ENCODE data around the gene NDUFS6. TPM values are rescaled to one million over a fixed set of nuclear protein-coding genes. Genes with fewer than 3 reads are reported as not detected.

The NDUFS6 gene
- total RNA-seq, 1 donor from 2014 or later = 37.6 TPM

DNA sequence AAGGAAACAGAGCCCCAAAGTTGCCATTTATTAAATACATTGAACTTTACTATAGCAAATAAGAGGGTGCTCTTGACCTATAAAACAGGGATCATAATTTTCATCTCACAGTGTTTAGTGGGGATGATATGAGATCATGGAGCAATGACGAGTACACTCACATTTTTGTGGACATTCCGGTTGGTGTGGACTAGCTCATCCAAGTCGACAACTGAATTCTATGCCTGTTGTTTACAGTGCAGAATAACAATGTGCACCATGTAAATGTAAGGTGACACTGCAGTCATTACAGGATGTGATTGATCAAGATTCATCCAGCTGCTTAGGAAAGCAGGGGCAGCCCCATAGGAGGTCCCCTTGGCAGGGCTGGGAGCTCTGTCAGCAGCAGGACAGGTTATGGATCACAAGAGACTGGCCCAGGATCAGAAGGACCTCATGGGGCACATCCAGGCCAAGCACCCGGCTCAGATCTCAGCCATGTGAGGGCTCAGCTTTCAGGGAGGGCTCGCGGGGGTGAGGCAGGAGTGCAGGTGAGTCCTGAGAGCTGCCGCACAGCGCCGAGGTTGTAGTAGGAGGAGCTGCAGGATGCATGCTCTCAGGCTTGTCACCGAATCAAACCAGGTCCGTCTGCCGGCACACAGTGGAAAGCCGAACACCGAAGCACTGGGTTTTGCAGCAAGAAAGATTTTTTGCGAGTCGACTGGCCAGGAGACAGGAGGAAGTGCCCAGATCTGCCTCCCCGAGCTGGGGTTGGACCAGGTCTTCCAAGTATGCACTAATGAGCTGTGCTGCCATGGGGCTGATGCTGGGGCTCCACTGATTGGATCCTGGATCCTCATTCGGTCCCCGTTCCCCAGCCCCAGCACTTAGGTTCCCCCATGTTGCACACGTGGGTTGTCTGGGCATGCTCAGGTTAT, 29.8 kb upstream of the NDUFS6 start:
- no peaks in the 10 kb centered on the region for H3K79me2 ChIP-seq (ENCODE audit: insufficient read depth, low read length)
- H3K4me3 ChIP-seq (ENCODE audit: insufficient read depth, low read depth, low read length) = no peak overlapping the region
- Mint-ChIP-seq H3K9me3 (ENCODE audit: unreplicated experiment) (no peaks in the 10 kb centered on the region), H3K4me1 (ENCODE audit: low read depth, unreplicated experiment) (no peaks in the 10 kb centered on the region), H3K27me3 (ENCODE audit: low read depth, unreplicated experiment) (peaks cover 21% of the 10 kb centered on the region), H3K27ac (ENCODE audit: unreplicated experiment) (no peak overlapping the region), H3K36me3 (ENCODE audit: low read depth, unreplicated experiment) (no peaks in the 10 kb centered on the region), H3K4me3 (ENCODE audit: unreplicated experiment) (no peak overlapping the region)
- H3K27me3 ChIP-seq (ENCODE audit: insufficient read depth, low read length) = peaks cover 6% of the 10 kb centered on the region
- no peaks in the 10 kb centered on the region for H3K9me3 ChIP-seq (ENCODE audit: insufficient read depth, low read depth, low read length)
- no peak overlapping the region for H3K4me2 ChIP-seq (ENCODE audit: low read length)
- H3K36me3 ChIP-seq (ENCODE audit: insufficient read depth, low read length) = no peaks in the 10 kb centered on the region
- FAIRE-seq = no peak
- TF ChIP-seq CTCF (IDR thresholded peaks at IDR 0.05; ENCODE audit: insufficient read depth, low read depth, low read length) (no peak), EZH2 (IDR thresholded peaks at IDR 0.05; ENCODE audit: insufficient read depth, low read length) (no peak)
- DNase-seq (ENCODE audit: low read depth) = no peak
- no peak overlapping the region for H3K27ac ChIP-seq (ENCODE audit: low read depth, low read length)
- no peaks in the 10 kb centered on the region for H4K20me1 ChIP-seq (ENCODE audit: insufficient read depth, low read length)
- H2AFZ ChIP-seq (ENCODE audit: low read depth, low read length) = no peak overlapping the region
- no peaks in the 10 kb centered on the region for H3K4me1 ChIP-seq (ENCODE audit: insufficient read depth, low read length)
- H3K9ac ChIP-seq (ENCODE audit: low read length) = no peak overlapping the region

GRCh38 chr5:1772634-1773033, 28.6 kb upstream of the NDUFS6 start:
- Mint-ChIP-seq H3K9me3 (ENCODE audit: unreplicated experiment) (no peaks in the 10 kb centered on the region), H3K27ac (ENCODE audit: unreplicated experiment) (no peak overlapping the region), H3K4me1 (ENCODE audit: low read depth, unreplicated experiment) (no peaks in the 10 kb centered on the region), H3K36me3 (ENCODE audit: low read depth, unreplicated experiment) (no peaks in the 10 kb centered on the region), H3K27me3 (ENCODE audit: low read depth, unreplicated experiment) (peaks cover 21% of the 10 kb centered on the region), H3K4me3 (ENCODE audit: unreplicated experiment) (no peak overlapping the region)
- H2AFZ ChIP-seq (ENCODE audit: low read depth, low read length) = peak overlapping the region; percentile 30
- no peak overlapping the region for H3K9ac ChIP-seq (ENCODE audit: low read length)
- no peak overlapping the region for H3K27ac ChIP-seq (ENCODE audit: low read depth, low read length)
- no peaks in the 10 kb centered on the region for H3K9me3 ChIP-seq (ENCODE audit: insufficient read depth, low read depth, low read length)
- no peak overlapping the region for H3K4me3 ChIP-seq (ENCODE audit: insufficient read depth, low read depth, low read length)
- TF ChIP-seq EZH2 (IDR thresholded peaks at IDR 0.05; ENCODE audit: insufficient read depth, low read length) (no peak), CTCF (IDR thresholded peaks at IDR 0.05; ENCODE audit: insufficient read depth, low read depth, low read length) (peak; percentile 43)
- no peak for FAIRE-seq
- no peaks in the 10 kb centered on the region for H3K4me1 ChIP-seq (ENCODE audit: insufficient read depth, low read length)
- H3K36me3 ChIP-seq (ENCODE audit: insufficient read depth, low read length) = no peaks in the 10 kb centered on the region
- DNase-seq (ENCODE audit: low read depth) = peak; percentile 30
- H3K27me3 ChIP-seq (ENCODE audit: insufficient read depth, low read length) = peaks cover 6% of the 10 kb centered on the region
- H4K20me1 ChIP-seq (ENCODE audit: insufficient read depth, low read length) = no peaks in the 10 kb centered on the region
- no peak overlapping the region for H3K4me2 ChIP-seq (ENCODE audit: low read length)
- H3K79me2 ChIP-seq (ENCODE audit: insufficient read depth, low read length) = no peaks in the 10 kb centered on the region

DNA sequence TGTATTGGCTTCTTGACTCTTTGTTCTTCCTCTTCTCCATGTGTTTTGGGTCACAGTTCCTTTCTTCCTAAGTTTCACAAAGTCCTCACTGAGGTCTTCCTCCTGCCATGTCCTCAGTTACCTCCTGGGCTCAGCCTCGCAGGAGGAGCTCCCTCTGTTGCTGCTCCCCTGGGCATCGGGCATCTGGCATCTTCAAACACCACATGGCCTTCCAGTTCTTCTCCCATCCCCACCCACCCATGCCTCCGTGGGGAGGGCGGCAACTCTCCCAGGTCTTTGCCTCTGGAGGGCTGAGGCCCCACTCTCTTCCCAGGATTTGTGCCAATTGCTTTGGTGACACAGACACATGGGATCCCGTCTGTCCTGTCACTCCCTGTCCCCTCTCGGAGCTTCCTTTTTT, 24.4 kb upstream of the NDUFS6 start:
- no peak for TF ChIP-seq CTCF (IDR thresholded peaks at IDR 0.05; ENCODE audit: insufficient read depth, low read depth, low read length)
- TF ChIP-seq EZH2 (IDR thresholded peaks at IDR 0.05; ENCODE audit: insufficient read depth, low read length) = no peak
- FAIRE-seq (no peak), DNase-seq (ENCODE audit: low read depth) (no peak)
- Histone ChIP-seq H3K4me3 (ENCODE audit: insufficient read depth, low read depth, low read length) (no peak overlapping the region), H3K36me3 (ENCODE audit: insufficient read depth, low read length) (no peaks in the 10 kb centered on the region), H3K79me2 (ENCODE audit: insufficient read depth, low read length) (no peaks in the 10 kb centered on the region), H3K9ac (ENCODE audit: low read length) (no peak overlapping the region), H4K20me1 (ENCODE audit: insufficient read depth, low read length) (no peaks in the 10 kb centered on the region), H3K4me2 (ENCODE audit: low read length) (no peak overlapping the region), H3K4me1 (ENCODE audit: insufficient read depth, low read length) (no peaks in the 10 kb centered on the region), H2AFZ (ENCODE audit: low read depth, low read length) (no peak overlapping the region), H3K27me3 (ENCODE audit: insufficient read depth, low read length) (peaks cover 2% of the 10 kb centered on the region), H3K9me3 (ENCODE audit: insufficient read depth, low read depth, low read length) (no peaks in the 10 kb centered on the region), H3K27ac (ENCODE audit: low read depth, low read length) (no peak overlapping the region)
- Mint-ChIP-seq H3K9me3 (ENCODE audit: unreplicated experiment) (no peaks in the 10 kb centered on the region), H3K27ac (ENCODE audit: unreplicated experiment) (no peak overlapping the region), H3K4me3 (ENCODE audit: unreplicated experiment) (no peak overlapping the region), H3K36me3 (ENCODE audit: low read depth, unreplicated experiment) (no peaks in the 10 kb centered on the region), H3K27me3 (ENCODE audit: low read depth, unreplicated experiment) (peaks cover 28% of the 10 kb centered on the region), H3K4me1 (ENCODE audit: low read depth, unreplicated experiment) (no peaks in the 10 kb centered on the region)

Data from astrocyte (in vitro differentiated cells and primary cell).